ENCODE measurements around the gene CCDC80. TPM values are rescaled to one million over a fixed set of nuclear protein-coding genes. Genes with fewer than 3 reads are reported as not detected.
A peak's percentile ranks its signal among the peaks of the same experiment; 100 is the strongest.

Gene CCDC80
- total RNA-seq, 1 donor from 2014 or later: 160 TPM

- DNase-seq (ENCODE audit: low spot score in 2 of 2): peak in 1 of 2 donors; percentile 72
- Histone ChIP-seq H3K36me3 (no peaks in the 10 kb centered on the region), H3K27ac (peak overlapping the region; percentile 72 to 76), H3K4me3 (peak overlapping the region in 1 of 2 donors; percentile 56), H3K9me3 (no peaks in the 10 kb centered on the region), H3K4me1 (peaks cover 0 to 38% of the 10 kb centered on the region in 2 donors), H3K27me3 (no peaks in the 10 kb centered on the region)
- TF ChIP-seq CTCF (IDR thresholded peaks at IDR 0.05): no peak
- intact Hi-C loops (cut with DNase I): no loop called here
These were observed 5.3 kb downstream of the CCDC80 start for GRCh38 chr3:112635674-112636073.

- intact Hi-C loops (cut with DNase I): no loop called here
These were observed 6.0 kb downstream of the CCDC80 start for GRCh38 chr3:112634786-112635541.

GRCh38 chr3:112633757-112634156, 7.2 kb downstream of the CCDC80 start:
- Histone ChIP-seq H3K36me3 (no peaks in the 10 kb centered on the region), H3K9me3 (no peaks in the 10 kb centered on the region), H3K27ac (peak overlapping the region in 1 of 2 donors; percentile 35), H3K4me1 (peaks cover 0 to 31% of the 10 kb centered on the region in 2 donors), H3K27me3 (no peaks in the 10 kb centered on the region), H3K4me3 (no peak overlapping the region)
- DNase-seq (ENCODE audit: low spot score in 2 of 2): no peak
- TF ChIP-seq CTCF (IDR thresholded peaks at IDR 0.05): no peak
- intact Hi-C loops (cut with DNase I): no loop called here

More at GRCh38 chr3:112634786-112635541, 6.0 kb downstream of the CCDC80 start:
- TF ChIP-seq CTCF (IDR thresholded peaks at IDR 0.05): no peak
- Histone ChIP-seq H3K27ac (peak overlapping the region; percentile 72 to 76), H3K9me3 (no peaks in the 10 kb centered on the region), H3K27me3 (no peaks in the 10 kb centered on the region), H3K36me3 (no peaks in the 10 kb centered on the region), H3K4me3 (peak overlapping the region in 1 of 2 donors; percentile 56), H3K4me1 (peaks cover 0 to 38% of the 10 kb centered on the region in 2 donors)
- DNase-seq (ENCODE audit: low spot score in 2 of 2): no peak

GRCh38 chr3:112633191-112633590, 7.8 kb downstream of the CCDC80 start:
- Histone ChIP-seq H3K9me3 (no peaks in the 10 kb centered on the region), H3K4me1 (peaks cover 0 to 25% of the 10 kb centered on the region in 2 donors), H3K4me3 (no peak overlapping the region), H3K27ac (peak overlapping the region in 1 of 2 donors; percentile 35), H3K27me3 (no peaks in the 10 kb centered on the region), H3K36me3 (no peaks in the 10 kb centered on the region)
- DNase-seq (ENCODE audit: low spot score in 2 of 2): no peak
- no peak for TF ChIP-seq CTCF (IDR thresholded peaks at IDR 0.05)
- intact Hi-C loops (cut with DNase I): no loop called here

GRCh38 chr3:112632596-112632995, 8.3 kb downstream of the CCDC80 start:
- Histone ChIP-seq H3K27me3 (no peaks in the 10 kb centered on the region), H3K4me3 (no peak overlapping the region), H3K4me1 (peaks cover 0 to 19% of the 10 kb centered on the region in 2 donors), H3K9me3 (no peaks in the 10 kb centered on the region), H3K27ac (peak overlapping the region in 1 of 2 donors; percentile 35), H3K36me3 (no peaks in the 10 kb centered on the region)
- intact Hi-C loops (cut with DNase I): no loop called here
- no peak for TF ChIP-seq CTCF (IDR thresholded peaks at IDR 0.05)
- no peak for DNase-seq (ENCODE audit: low spot score in 2 of 2)
